Adrenal gland (tissue), 5 donors: Measurements from ENCODE around the gene ABCB7.

ENCODE experiments used
- POLR2A ChIP-seq, 2 donors: fragments of 450-650 bp; IDR thresholded peaks; one replicate each; pipeline ENCODE4 v1.6.1; 2017; ENCODE audit warnings: antibody characterized with exemption in 2 of 2, mild to moderate bottlenecking in 2 of 2, moderate library complexity in 1 of 2
- TF ChIP-seq, protein P1 (sequence below), 6 experiments: fragments of 450-650 bp in 4 of 6; fragments of 200-600 bp in 2 of 6; sonication (generic) in 1 of 6; IDR thresholded peaks; 1 replicate in 5 of 6; 2 replicates in 1 of 6; pipeline versions ENCODE4 v1.5.1 to v1.8.0; 2016 to 2021; ENCODE audit warnings: antibody characterized with exemption in 6 of 6, mild to moderate bottlenecking in 2 of 6, moderate library complexity in 1 of 6
- donor health status: DM: no; HTN: no; CAD: no.

DNA sequence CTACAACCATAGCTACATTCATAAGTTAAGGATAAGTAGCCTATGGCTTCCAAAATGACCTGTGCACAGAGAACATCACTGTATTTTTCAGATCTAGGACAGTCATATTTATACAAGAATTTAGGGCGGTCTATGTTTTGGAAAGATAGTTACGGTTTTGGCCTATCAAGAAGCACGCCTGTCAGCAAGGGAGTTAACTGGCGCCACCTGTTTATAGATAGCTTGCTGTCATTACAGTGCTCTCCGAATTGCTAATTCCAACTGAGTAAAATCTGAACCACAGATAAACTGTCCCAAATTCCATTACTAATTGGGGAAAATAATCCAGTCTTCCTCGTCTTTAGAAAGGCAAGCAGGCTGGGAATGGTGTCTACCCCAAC lies 646 bp downstream of the ABCB7 start:
- TF ChIP-seq, protein P1, sequence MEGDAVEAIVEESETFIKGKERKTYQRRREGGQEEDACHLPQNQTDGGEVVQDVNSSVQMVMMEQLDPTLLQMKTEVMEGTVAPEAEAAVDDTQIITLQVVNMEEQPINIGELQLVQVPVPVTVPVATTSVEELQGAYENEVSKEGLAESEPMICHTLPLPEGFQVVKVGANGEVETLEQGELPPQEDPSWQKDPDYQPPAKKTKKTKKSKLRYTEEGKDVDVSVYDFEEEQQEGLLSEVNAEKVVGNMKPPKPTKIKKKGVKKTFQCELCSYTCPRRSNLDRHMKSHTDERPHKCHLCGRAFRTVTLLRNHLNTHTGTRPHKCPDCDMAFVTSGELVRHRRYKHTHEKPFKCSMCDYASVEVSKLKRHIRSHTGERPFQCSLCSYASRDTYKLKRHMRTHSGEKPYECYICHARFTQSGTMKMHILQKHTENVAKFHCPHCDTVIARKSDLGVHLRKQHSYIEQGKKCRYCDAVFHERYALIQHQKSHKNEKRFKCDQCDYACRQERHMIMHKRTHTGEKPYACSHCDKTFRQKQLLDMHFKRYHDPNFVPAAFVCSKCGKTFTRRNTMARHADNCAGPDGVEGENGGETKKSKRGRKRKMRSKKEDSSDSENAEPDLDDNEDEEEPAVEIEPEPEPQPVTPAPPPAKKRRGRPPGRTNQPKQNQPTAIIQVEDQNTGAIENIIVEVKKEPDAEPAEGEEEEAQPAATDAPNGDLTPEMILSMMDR (IDR thresholded peaks at IDR 0.05), result no peak
- TF ChIP-seq POLR2A (IDR thresholded peaks at IDR 0.05), result no peak
